Gastroesophageal sphincter (tissue), 4 donors: ENCODE measurements around the gene FANCI. TPM values are rescaled to one million over a fixed set of nuclear protein-coding genes. Genes with fewer than 3 reads are reported as not detected.

Source experiments
- ATAC-seq: fragments of 150-250 bp; one replicate; pipeline ENCODE4 v1.9.1; 2016; ENCODE audit warnings: mild to moderate bottlenecking, moderate library complexity
- H3K27ac ChIP-seq, 4 donors: fragments of 200-600 bp; sonication (generic) in 3 of 4; 1 replicate in 3 of 4; 2 replicates in 1 of 4; pipeline ENCODE4 v1.5.1; 2016 to 2019
- H3K27me3 ChIP-seq: fragments of 200-600 bp; sonication (generic); one replicate; pipeline ENCODE4 v1.5.1; 2019
- H3K36me3 ChIP-seq, 2 donors: fragments of 200-600 bp; sonication (generic); one replicate each; pipeline ENCODE4 v1.5.1; 2019; ENCODE audit warnings: control low read depth in 1 of 2
- H3K4me1 ChIP-seq, 3 donors: fragments of 200-600 bp; sonication (generic); 1 replicate in 2 of 3; 2 replicates in 1 of 3; pipeline ENCODE4 v1.5.1; 2016 to 2019; ENCODE audit warnings: control low read depth in 2 of 3
- H3K4me3 ChIP-seq, 2 donors: fragments of 200-600 bp; sonication (generic); one replicate each; pipeline ENCODE4 v1.5.1; 2019; ENCODE audit warnings: mild to moderate bottlenecking in 1 of 2, moderate library complexity in 1 of 2
- H3K9me3 ChIP-seq, 3 donors: fragments of 200-600 bp; sonication (generic); one replicate each; pipeline ENCODE4 v1.5.1; 2017 to 2019; ENCODE audit warnings: control low read depth in 2 of 3
- CTCF ChIP-seq, 4 experiments: fragments of 200-600 bp in 2 of 4; fragments of 450-650 bp in 2 of 4; sonication (generic) in 1 of 4; IDR thresholded peaks; one replicate each; pipeline ENCODE4 v1.5.1; 2017 to 2019; ENCODE audit warnings: antibody characterized with exemption in 4 of 4, mild to moderate bottlenecking in 2 of 4, moderate library complexity in 2 of 4
- EP300 ChIP-seq: sonication (generic); formaldehyde crosslinking; IDR thresholded peaks from one replicate; pipeline ENCODE4 v1.6.1; 2017; ENCODE audit warnings: antibody characterized with exemption, mild to moderate bottlenecking
- POLR2A ChIP-seq, 2 donors: fragments of 450-650 bp; IDR thresholded peaks; one replicate each; pipeline ENCODE4 v1.6.1; 2017; ENCODE audit warnings: antibody characterized with exemption in 2 of 2, mild to moderate bottlenecking in 2 of 2, moderate library complexity in 1 of 2
- POLR2AphosphoS5 ChIP-seq: sonication (generic); formaldehyde crosslinking; IDR thresholded peaks from one replicate; pipeline ENCODE4 v1.6.1; 2017; ENCODE audit warnings: antibody characterized with exemption
- WGBS, 2 donors: methylation state at CpG; one replicate each; pipeline ENCODE4 v1.1.5; 2018; ENCODE audit warnings: low coverage in 1 of 2; 5-methylcytosine and 5-hydroxymethylcytosine counted together
- total RNA-seq, 4 donors: library from RNA; depleted of rRNA; stranded (reverse); fragments of >200 nt; gene quantifications; one replicate each; pipeline ENCODE4 v1.1.0, GENCODE V29; 2016

Gene FANCI
- total RNA-seq, 4 donors from 2014 or later = 1.9 to 12.5 (median 7.1) TPM

- no peak for TF ChIP-seq CTCF (IDR thresholded peaks at IDR 0.05)
- TF ChIP-seq POLR2AphosphoS5 = no peak
- TF ChIP-seq POLR2A (IDR thresholded peaks at IDR 0.05) = no peak
- no peak for TF ChIP-seq EP300
- Histone ChIP-seq H3K4me1 (peaks cover 14 to 71% (median 33%) of the 10 kb centered on the region in 3 donors), H3K4me3 (peak overlapping the region; percentile 56 to 96), H3K27me3 (no peaks in the 10 kb centered on the region), H3K9me3 (no peaks in the 10 kb centered on the region), H3K27ac (peak overlapping the region in 2 of 4 donors; percentile 95 to 97), H3K36me3 (peaks cover 0 to 54% of the 10 kb centered on the region in 2 donors)
- ATAC-seq = no peak
- 0 to 67% methylated on average over 1 to 8 of the region's 57 CpGs for WGBS, 2 donors
Measured at GRCh38 chr15:89333011-89333860, 89.5 kb downstream of the FANCI start.

- Histone ChIP-seq H3K4me1 (peaks cover 14 to 64% (median 33%) of the 10 kb centered on the region in 3 donors), H3K9me3 (no peaks in the 10 kb centered on the region), H3K4me3 (peak overlapping the region; percentile 56 to 96), H3K27me3 (no peaks in the 10 kb centered on the region), H3K27ac (peak overlapping the region; percentile 60 to 97 (median 94)), H3K36me3 (peaks cover 0 to 46% of the 10 kb centered on the region in 2 donors)
- ATAC-seq = no peak
- 2 to 10% methylated on average over 2 to 14 of the region's 43 CpGs for WGBS, 2 donors
- TF ChIP-seq CTCF (IDR thresholded peaks at IDR 0.05) = no peak
- TF ChIP-seq POLR2AphosphoS5 = no peak
- no peak for TF ChIP-seq EP300
- TF ChIP-seq POLR2A (IDR thresholded peaks at IDR 0.05) = no peak
Measured at GRCh38 chr15:89333959-89334509, 90.3 kb downstream of the FANCI start.

- ATAC-seq = peak; percentile 97
- 0% methylated on average over 9 to 14 of the region's 85 CpGs for WGBS, 2 donors
- Histone ChIP-seq H3K9me3 (no peaks in the 10 kb centered on the region), H3K4me3 (peak within 1 kb of the TSS; percentile 56 to 96), H3K36me3 (peaks cover 0 to 39% of the 10 kb centered on the region in 2 donors), H3K4me1 (peaks cover 14 to 57% (median 29%) of the 10 kb centered on the region in 3 donors), H3K27ac (peak within 1 kb of the TSS; percentile 60 to 97 (median 94)), H3K27me3 (no peaks in the 10 kb centered on the region)
- TF ChIP-seq POLR2AphosphoS5 = peak; percentile 91
- TF ChIP-seq CTCF (IDR thresholded peaks at IDR 0.05) = peak in 1 of 4 experiments; percentile 7
- peak; percentile 92 to 94 for TF ChIP-seq POLR2A (IDR thresholded peaks at IDR 0.05)
- no peak for TF ChIP-seq EP300
Measured at GRCh38 chr15:89334510-89335297, 90.9 kb downstream of the FANCI start, which contains the start of gene POLG. Gene POLG (minus strand): TSS chr15:89334824. CDS start chr15:89333754, 1,070 bp downstream.

GRCh38 chr15:89335298-89336041, 91.7 kb downstream of the FANCI start:
- Histone ChIP-seq H3K36me3 (peaks cover 0 to 32% of the 10 kb centered on the region in 2 donors), H3K4me1 (peaks cover 14 to 50% (median 29%) of the 10 kb centered on the region in 3 donors), H3K27ac (peak overlapping the region in 3 of 4 donors; percentile 93 to 97 (median 95)), H3K9me3 (no peaks in the 10 kb centered on the region), H3K27me3 (no peaks in the 10 kb centered on the region), H3K4me3 (peak overlapping the region; percentile 19 to 96)
- no peak for TF ChIP-seq POLR2A (IDR thresholded peaks at IDR 0.05)
- TF ChIP-seq POLR2AphosphoS5 = no peak
- TF ChIP-seq EP300 = no peak
- no peak for TF ChIP-seq CTCF (IDR thresholded peaks at IDR 0.05)
- ATAC-seq = no peak
- 12 to 15% methylated on average over 16 to 33 of the region's 40 CpGs for WGBS, 2 donors
